CD4-positive, alpha-beta T cell treated with Interleukin-1 beta for 1 hour (primary cell): ENCODE results near the gene EFCC1.
A peak's percentile ranks its signal among the peaks of the same experiment; 100 is the strongest.
"Not testable (repeated sequence)": the region's sequence is repeated elsewhere in the genome, so short reads cannot be mapped to it uniquely, and the experiment has no call there.

Source experiments
- DNase-seq, 2 donors: peaks; one replicate each; pipeline ENCODE4 v3.0.0-alpha.2; 2020 to 2022

EFCC1 gene

GRCh38 chr3:129057249-129057648, 56.1 kb downstream of the EFCC1 start:
- DNase-seq = no peak

- peak in 1 of 2 donors; percentile 33 for DNase-seq
Measured at GRCh38 chr3:129058441-129059200, 57.5 kb downstream of the EFCC1 start.

GRCh38 chr3:129059311-129059958, 58.3 kb downstream of the EFCC1 start:
- no peak for DNase-seq

GRCh38 chr3:129060276-129061022, 59.3 kb downstream of the EFCC1 start, which contains the start of gene GP9:
Gene GP9 (plus strand): TSS chr3:129060779. CDS start chr3:129061740, 961 bp downstream.
- DNase-seq = no peak

DNA sequence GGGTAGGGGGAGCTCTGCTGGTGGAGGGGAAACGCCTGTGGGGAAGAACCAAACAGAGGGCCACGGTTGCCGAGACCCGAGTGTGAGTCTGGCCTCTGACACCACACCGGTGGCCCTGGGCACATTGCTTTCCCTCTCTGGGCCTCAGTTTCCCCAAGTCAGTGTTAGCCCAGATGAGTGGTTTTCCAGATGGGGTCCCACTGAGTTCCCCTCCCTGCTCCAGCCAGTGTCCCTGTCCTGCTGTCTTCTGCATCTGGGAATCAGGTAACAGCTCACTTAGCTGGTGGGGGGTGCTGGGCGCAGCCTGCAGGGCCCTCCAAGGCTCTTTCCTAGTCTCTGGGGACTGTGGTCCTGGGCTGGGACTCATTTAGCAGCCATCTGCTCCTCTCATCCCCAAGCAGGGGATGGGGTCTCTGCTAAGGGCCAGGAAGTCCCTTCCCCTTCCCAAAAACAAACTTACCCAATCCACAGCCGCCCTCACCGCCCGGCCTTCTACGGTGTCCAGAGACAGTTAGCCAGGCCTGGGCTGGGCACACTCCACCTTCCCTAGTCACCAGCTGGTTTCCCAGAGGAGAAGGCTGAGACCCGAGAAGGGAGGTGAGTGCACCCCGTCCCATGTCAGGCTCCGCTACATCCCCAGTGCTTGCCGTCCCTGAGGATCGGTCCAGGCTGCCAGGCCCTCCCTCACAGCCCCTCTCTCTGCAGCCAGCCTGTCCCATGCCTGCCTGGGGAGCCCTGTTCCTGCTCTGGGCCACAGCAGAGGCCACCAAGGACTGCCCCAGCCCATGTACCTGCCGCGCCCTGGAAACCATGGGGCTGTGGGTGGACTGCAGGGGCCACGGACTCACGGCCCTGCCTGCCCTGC, 60.2 kb downstream of the EFCC1 start:
- DNase-seq = no peak

GRCh38 chr3:129061888-129062834, 61.1 kb downstream of the EFCC1 start:
- DNase-seq = no peak

DNA sequence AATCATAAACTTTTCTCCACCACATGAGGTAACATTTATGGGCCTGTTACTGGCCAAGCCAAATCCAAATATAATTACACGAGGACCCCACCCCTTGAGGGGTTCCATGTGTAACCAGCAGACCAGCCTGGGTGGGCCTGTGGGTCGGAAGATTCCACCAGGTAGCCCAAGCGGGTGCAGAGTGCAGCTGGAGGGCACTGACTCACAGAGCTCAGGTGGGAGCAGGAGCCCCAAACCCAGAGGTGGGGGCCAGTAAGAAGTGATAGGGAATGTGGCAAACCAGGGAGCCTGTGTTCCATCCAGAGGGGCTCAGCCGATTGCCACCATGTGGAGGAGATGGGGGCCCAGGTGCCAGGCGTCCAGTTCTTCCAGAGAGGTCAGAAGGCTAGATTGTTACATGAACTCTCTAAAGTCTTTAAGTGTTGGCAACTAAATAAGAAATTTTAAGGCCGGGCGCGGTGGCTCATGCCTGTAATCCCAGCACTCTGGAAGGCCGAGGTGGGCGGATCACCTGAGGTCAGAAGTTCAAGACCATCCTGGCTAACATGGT, 62.1 kb downstream of the EFCC1 start:
- no peak for DNase-seq

GRCh38 chr3:129063841-129064482, 62.9 kb downstream of the EFCC1 start:
- DNase-seq = no peak

DNA sequence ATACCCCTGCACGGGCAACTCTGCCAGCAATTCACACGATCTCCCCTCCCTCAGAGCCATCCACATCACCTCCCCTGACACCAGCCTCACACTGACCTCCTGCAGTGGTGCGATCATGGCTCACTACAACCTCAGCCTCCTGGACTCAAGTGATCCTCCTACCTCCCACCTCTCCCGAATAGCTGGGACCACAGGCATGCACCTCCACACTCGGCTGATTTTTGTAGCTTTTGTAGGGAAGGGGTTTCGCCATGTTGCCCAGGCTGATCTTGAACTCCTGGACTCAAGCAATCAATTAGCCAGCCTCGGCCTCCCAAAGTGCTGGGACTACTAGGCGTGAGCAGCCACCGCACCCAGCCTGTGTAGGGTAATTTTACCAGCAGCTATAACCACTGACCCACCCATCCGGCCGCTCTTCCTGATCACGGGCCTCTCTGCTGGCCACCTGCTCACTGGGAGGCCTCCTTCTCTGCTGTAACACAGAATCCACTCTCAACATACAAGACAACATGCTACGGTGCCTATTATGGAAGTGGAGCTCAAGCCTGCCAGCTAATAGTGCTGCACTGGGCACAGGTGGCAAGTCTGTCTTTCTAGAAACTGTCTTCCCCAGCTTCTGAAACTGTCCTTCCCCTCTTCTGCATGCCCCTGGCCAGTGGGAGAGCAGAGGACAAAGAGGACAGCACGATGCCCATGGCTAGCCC, 64.1 kb downstream of the EFCC1 start:
- DNase-seq = no peak

DNA sequence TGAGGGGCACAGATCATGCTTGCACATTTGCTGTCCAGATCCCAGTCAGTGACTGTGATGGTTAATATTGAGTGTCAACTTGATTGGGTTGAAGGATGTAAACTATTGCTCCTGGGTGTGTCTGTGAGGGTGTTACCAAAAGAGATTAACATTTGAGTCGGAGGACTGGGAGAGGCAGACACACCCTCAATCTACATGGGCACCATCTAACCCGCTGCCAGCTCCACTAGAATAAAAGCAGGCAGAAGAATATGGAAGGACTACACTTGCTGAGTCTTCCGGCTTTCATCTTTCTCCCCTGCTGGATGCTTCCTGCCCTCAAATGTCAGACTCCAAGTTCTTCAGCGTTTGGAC, 64.6 kb downstream of the EFCC1 start:
- DNase-seq = no peak

DNA sequence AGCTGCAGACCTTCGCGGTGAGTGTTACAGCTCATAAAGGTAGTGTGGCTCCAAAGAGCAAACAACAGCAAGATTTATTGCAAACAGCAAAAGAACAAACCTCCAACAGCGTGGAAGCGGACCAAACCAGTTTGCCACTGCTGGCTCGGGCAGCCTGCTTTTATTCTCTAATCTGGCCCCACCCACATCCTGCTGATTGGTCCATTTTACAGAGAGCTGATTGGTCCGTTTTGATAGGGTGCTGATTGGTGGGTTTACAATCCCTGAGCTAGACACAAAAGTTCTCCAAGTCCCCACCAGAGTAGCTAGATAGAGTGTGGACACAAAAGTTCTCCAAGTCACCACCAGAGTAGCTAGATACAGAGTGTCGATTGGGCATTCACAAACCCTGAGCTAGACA, 66.6 kb downstream of the EFCC1 start:
- peak; percentile 17 to 29 for DNase-seq

DNA sequence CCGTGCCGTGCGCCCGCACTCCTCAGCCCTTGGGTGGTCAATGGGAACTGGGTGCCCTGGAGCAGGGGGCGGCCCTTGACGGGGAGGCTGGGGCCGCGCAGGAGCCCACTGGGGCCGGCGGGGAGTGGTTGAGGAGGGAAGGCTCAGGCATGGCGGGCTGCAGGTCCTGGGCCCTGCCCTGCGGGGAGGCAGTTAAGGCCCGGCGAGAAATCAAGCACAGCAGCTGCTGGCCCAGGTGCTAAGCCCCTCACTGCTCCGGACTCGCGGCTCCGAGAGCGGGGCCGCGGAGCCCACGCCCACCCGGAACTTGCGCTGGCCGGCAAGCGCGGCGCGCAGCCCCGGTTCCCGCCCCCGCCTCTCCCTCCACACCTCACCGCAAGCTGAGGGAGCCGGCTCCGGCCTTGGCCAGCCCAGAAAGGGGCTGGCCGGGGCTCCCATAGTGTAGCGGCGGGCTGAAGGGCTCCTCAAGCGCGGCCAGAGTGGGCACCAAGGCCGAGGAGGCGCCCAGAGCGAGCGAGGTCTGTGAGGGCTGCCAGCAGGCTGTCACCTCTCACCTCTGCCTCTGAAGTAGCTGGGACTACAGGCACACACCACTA, 67.3 kb downstream of the EFCC1 start:
- no peak for DNase-seq

- DNase-seq = not testable (repeated sequence)
Measured at GRCh38 chr3:129069313-129070085, 68.4 kb downstream of the EFCC1 start.

DNA sequence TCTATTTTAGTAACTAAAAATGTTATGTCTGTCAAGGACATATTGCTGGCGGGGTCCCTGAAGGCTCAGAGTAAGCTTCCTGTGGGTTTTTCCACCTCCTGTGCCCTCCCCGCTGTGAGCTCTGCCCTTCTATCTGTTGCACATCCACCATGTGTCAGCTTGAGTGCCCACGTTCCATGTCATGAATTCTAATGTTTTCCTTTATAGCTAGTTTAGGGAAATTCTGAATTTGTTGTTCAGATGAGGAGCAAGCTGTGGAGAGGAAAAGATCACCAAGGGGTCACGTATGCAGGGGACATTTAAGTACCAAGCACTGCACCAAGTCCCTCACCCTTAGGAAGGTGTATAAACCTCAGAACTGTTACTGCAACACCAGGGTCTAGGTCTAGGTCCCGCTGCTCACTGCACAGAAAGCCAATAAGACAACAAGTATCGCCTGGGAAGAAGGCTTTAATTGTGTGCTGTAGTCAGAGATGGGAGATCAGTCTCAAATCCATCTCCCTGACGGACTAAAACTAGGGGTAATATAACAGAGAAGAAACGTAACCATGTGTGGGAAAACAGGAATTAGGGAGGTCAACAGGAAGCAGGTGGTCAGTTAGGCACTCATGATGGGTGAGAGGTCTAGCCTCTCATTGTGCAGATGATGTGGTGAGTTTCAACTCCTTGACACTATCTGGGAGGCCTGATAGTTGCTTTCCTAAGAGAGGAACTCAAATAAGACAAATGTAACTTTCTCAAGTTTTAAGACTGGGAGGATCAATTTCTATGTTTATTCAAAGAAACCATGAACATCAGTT, 69.2 kb downstream of the EFCC1 start:
- no peak for DNase-seq

GRCh38 chr3:129077222-129077621, 76.1 kb downstream of the EFCC1 start:
- no peak for DNase-seq

DNA sequence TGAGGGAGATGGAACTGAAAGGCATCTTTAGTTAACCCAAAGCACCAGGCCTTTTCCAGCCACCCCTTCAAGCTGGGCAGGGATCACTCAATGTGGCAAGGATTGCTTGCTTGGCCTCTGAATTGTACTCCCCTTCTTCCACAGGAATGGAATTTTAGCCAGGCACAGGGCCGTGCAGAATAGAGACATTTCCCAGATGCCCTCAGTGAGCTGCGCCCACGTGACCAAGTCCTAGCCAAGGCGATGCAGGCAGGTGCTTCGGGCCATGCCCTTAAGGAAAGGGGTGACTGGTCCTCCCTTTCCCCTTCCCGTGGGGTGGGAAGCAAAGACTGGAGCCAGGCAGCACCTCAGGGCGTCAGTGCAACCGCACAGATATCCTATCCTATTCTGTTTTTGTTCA, 77.4 kb downstream of the EFCC1 start:
- DNase-seq = no peak

DNA sequence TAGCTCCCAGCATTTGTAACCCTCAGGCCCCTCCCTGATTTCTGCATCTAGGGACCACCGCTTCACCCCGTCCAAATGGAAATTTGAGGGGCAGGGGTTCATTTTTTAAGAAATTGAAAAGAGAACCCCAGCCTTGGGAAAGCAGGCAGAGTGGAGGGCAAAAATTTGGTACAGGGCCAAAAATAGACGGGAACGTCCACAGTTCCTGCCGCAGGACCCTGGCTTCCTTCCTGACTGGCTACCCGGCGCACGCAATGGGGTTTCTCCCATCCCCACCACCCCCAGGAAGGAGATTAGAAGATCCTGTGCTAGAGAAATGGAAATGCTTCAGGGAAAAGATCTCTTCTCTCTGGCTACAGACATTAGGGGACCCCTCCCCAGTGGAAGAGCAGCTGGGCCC, 80.4 kb downstream of the EFCC1 start:
- DNase-seq = no peak

GRCh38 chr3:129082026-129082425, 80.9 kb downstream of the EFCC1 start:
- no peak for DNase-seq
